ENCODE results near the gene FLCN. TPM values are rescaled to one million over a fixed set of nuclear protein-coding genes. Genes with fewer than 3 reads are reported as not detected.

Gene FLCN
- total and polyA plus RNA-seq, 12 donors, result 16.0 to 78.2 (median 35.8) TPM

GRCh38 chr17:17207998-17208397 is 29.0 kb downstream of the FLCN start:
- no peaks in the 10 kb centered on the region for H3K9me3 ChIP-seq
- ATAC-seq (no peak), DNase-seq (no peak)
- no peak overlapping the region for H3K4me3 ChIP-seq
- H3K4me1 ChIP-seq, result peaks cover 17 to 38% (median 27%) of the 10 kb centered on the region in 9 donors
- intact Hi-C loops (cut with DNase I), result loop anchor here in 3 of 10 donors (5.0 to 10.0 kb wide), 2 partner anchors 56 to 203 kb away; no protein-coding TSS in a partner anchor
- peaks cover 0 to 32% (median 4%) of the 10 kb centered on the region in 9 donors for H3K36me3 ChIP-seq
- WGBS, 2 donors, result 81 to 87% methylated on average over 8 of the region's 8 CpGs
- H3K27ac ChIP-seq, result peak overlapping the region in 1 of 10 donors; percentile 56
- no peaks in the 10 kb centered on the region for H3K27me3 ChIP-seq
- TF ChIP-seq CTCF (IDR thresholded peaks at IDR 0.05), result no peak

- DNase-seq (no peak), ATAC-seq (peak in 2 of 8 donors; percentile 1 to 28)
- intact Hi-C loops (cut with DNase I), result loop anchor here in 3 of 10 donors (5.0 to 10.0 kb wide), 2 partner anchors 55 to 202 kb away; no protein-coding TSS in a partner anchor
- WGBS, 2 donors, result 62 to 70% methylated on average over 16 of the region's 16 CpGs
- peak overlapping the region in 9 of 10 donors; percentile 56 to 87 (median 68) for H3K27ac ChIP-seq
- no peak for TF ChIP-seq CTCF (IDR thresholded peaks at IDR 0.05)
- H3K9me3 ChIP-seq, result no peaks in the 10 kb centered on the region
- H3K36me3 ChIP-seq, result peaks cover 0 to 32% (median 0%) of the 10 kb centered on the region in 9 donors
- no peaks in the 10 kb centered on the region for H3K27me3 ChIP-seq
- no peak overlapping the region for H3K4me3 ChIP-seq
- H3K4me1 ChIP-seq, result peaks cover 23 to 48% (median 35%) of the 10 kb centered on the region in 9 donors
Measured at GRCh38 chr17:17206913-17207335, 30.0 kb downstream of the FLCN start.

- peak within 1 kb of the TSS; percentile 41 to 87 (median 80) for H3K27ac ChIP-seq
- DNase-seq (peak; percentile 65 to 83), ATAC-seq (peak; percentile 8 to 71 (median 54))
- H3K4me3 ChIP-seq, result peak within 1 kb of the TSS; percentile 29 to 64 (median 54)
- intact Hi-C loops (cut with DNase I), result loop anchor here in 3 of 10 donors (5.0 to 10.0 kb wide), 2 partner anchors 54 to 202 kb away; no protein-coding TSS in a partner anchor
- H3K36me3 ChIP-seq, result peaks cover 0 to 29% (median 0%) of the 10 kb centered on the region in 9 donors
- H3K27me3 ChIP-seq, result no peaks in the 10 kb centered on the region
- peaks cover 23 to 54% (median 38%) of the 10 kb centered on the region in 9 donors for H3K4me1 ChIP-seq
- 24 to 36% methylated on average over 52 to 78 of the region's 78 CpGs for WGBS, 2 donors
- H3K9me3 ChIP-seq, result no peaks in the 10 kb centered on the region
- TF ChIP-seq CTCF (IDR thresholded peaks at IDR 0.05), result no peak
Measured at GRCh38 chr17:17206124-17206912, 30.6 kb downstream of the FLCN start, which contains the start of gene PLD6. Gene PLD6 (minus strand): TSS chr17:17206333. CDS start chr17:17206286, 47 bp downstream.

- no peaks in the 10 kb centered on the region for H3K27me3 ChIP-seq
- TF ChIP-seq CTCF (IDR thresholded peaks at IDR 0.05), result peak in 2 of 9 donors; percentile 11 to 19
- H3K9me3 ChIP-seq, result no peaks in the 10 kb centered on the region
- WGBS, 2 donors, result 9 to 10% methylated on average over 67 to 70 of the region's 70 CpGs
- peak overlapping the region; percentile 41 to 87 (median 80) for H3K27ac ChIP-seq
- DNase-seq, result peak; percentile 51 to 63
- ATAC-seq, result peak; percentile 14 to 56 (median 34)
- H3K4me1 ChIP-seq, result peaks cover 23 to 62% (median 42%) of the 10 kb centered on the region in 9 donors
- peak overlapping the region; percentile 29 to 64 (median 54) for H3K4me3 ChIP-seq
- peaks cover 0 to 26% (median 0%) of the 10 kb centered on the region in 9 donors for H3K36me3 ChIP-seq
- intact Hi-C loops (cut with DNase I), result loop anchor here in 3 of 10 donors (5.0 to 10.0 kb wide), 2 partner anchors 53 to 201 kb away; no protein-coding TSS in a partner anchor
Measured at GRCh38 chr17:17205368-17206123, 31.4 kb downstream of the FLCN start.

All from heart right ventricle (tissue), 16 donors.